Measurements from ENCODE around the gene ZNF275.

The ZNF275 gene

DNA sequence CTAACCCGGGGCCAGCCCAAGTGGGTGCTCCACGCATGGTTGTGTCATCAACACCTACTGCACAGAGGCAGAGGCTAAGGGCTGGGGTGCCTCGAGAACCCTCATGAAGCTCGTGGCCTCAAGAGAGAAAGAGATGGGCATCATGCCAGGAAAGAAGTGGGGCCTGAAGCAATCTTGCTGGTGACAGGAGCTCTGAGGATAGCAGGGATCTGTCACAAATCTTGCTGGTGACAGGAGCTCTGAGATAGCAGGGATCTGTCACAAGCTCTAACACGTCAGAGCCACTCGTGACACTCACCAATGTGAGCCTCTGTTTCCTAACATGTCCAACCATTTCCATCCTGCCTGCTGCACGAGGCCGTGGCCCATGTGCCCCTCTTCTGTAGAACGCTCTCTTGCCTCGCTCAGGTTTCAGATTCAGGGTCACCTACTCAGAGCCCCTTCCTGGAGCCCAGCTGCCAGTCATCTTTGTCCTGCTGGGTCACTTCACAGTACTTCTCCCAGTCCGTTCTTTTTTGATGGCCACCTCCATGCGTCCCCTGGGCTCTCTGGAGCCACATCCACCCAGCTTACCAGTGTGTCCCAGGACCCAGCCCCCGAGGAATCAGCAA, 46.1 kb downstream of the ZNF275 start:
- no peak overlapping the region for H2BK12ac ChIP-seq (ENCODE audit: low read length in 2 of 2)
- no peak overlapping the region for H4K8ac ChIP-seq (ENCODE audit: low read length)
- no peaks in the 10 kb centered on the region for H3K79me1 ChIP-seq (replicated peaks; ENCODE audit: low read length, poor library complexity, severe bottlenecking)
- no peak overlapping the region for H3K23ac ChIP-seq (ENCODE audit: low read length in 2 of 2)
- no peak overlapping the region for H3K4ac ChIP-seq (ENCODE audit: low read depth in 1 of 2, low read length in 2 of 2)
- H2BK120ac ChIP-seq (ENCODE audit: low read depth, low read length) = no peak overlapping the region
- no peak overlapping the region for H3K27ac ChIP-seq (ENCODE audit: low read length, poor library complexity, severe bottlenecking)
- H3K9ac ChIP-seq (ENCODE audit: low read length) = no peak overlapping the region
- H2AK5ac ChIP-seq (ENCODE audit: low read length, severe bottlenecking) = no peak overlapping the region
- no peaks in the 10 kb centered on the region for H3K36me3 ChIP-seq (ENCODE audit: control insufficient read depth in 1 of 2, insufficient read depth in 2 of 2, low read depth in 1 of 2, low read length in 2 of 2)
- H3K4me2 ChIP-seq (ENCODE audit: low read length, poor library complexity, severe bottlenecking) = no peak overlapping the region
- H3K14ac ChIP-seq (ENCODE audit: low read length in 2 of 2) = no peak overlapping the region
- H3K9me3 ChIP-seq (ENCODE audit: control insufficient read depth, low read length) = no peaks in the 10 kb centered on the region
- peak; percentile 35 for DNase-seq
- H2AFZ ChIP-seq (ENCODE audit: low read depth, low read length) = no peak overlapping the region
- H3K18ac ChIP-seq (ENCODE audit: low read depth in 1 of 2, low read length in 2 of 2) = no peak overlapping the region
- H4K91ac ChIP-seq (ENCODE audit: low read length) = no peak overlapping the region
- 77% methylated on average over 12 of the region's 13 CpGs for WGBS
- peaks cover 4% of the 10 kb centered on the region for H3K4me1 ChIP-seq (ENCODE audit: control insufficient read depth, insufficient read depth, low read depth, low read length)
- H3K27me3 ChIP-seq (ENCODE audit: control insufficient read depth in 1 of 2, insufficient read depth in 1 of 2, low read length in 2 of 2) = peaks cover 0 to 3% of the 10 kb centered on the region in 2 experiments
- H2BK15ac ChIP-seq (ENCODE audit: low read depth, poor library complexity, severe bottlenecking) = no peak overlapping the region
- no peak overlapping the region for H2BK5ac ChIP-seq (ENCODE audit: low read depth, low read length, poor library complexity, severe bottlenecking)
- H3K4me3 ChIP-seq (ENCODE audit: insufficient read depth in 1 of 2, low read depth in 1 of 2, low read length in 2 of 2) = no peak overlapping the region

DNA sequence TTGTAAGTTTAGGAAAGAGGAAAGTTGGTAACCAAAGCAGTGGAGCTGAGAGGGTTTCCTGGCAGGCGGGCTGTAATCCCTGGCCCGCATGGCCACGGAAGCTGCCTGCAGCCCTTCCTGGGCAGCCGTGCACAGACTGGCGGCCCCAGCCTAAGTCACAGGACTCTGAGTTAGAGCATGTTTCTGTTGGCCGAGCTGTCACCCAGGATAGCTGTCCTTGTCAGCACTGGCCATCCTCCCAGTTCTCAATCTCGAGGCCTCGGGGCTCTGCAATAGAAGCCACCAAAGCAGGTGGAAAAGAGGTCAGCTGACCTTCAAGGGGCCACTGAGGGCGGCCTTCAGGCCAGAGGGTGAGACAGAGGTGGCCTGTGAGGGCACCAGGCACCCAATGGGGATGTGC, 46.7 kb downstream of the ZNF275 start:
- Histone ChIP-seq H3K27me3 (ENCODE audit: control insufficient read depth in 1 of 2, insufficient read depth in 1 of 2, low read length in 2 of 2) (peaks cover 0 to under 1% of the 10 kb centered on the region in 2 experiments), H3K4me2 (ENCODE audit: low read length, poor library complexity, severe bottlenecking) (no peak overlapping the region), H2BK120ac (ENCODE audit: low read depth, low read length) (no peak overlapping the region), H3K9ac (ENCODE audit: low read length) (peak overlapping the region; percentile 90), H2AFZ (ENCODE audit: low read depth, low read length) (no peak overlapping the region), H3K27ac (ENCODE audit: low read length, poor library complexity, severe bottlenecking) (no peak overlapping the region), H3K4ac (ENCODE audit: low read depth in 1 of 2, low read length in 2 of 2) (no peak overlapping the region), H3K9me3 (ENCODE audit: control insufficient read depth, low read length) (no peaks in the 10 kb centered on the region), H3K23ac (ENCODE audit: low read length in 2 of 2) (no peak overlapping the region), H2BK12ac (ENCODE audit: low read length in 2 of 2) (no peak overlapping the region), H3K36me3 (ENCODE audit: control insufficient read depth in 1 of 2, insufficient read depth in 2 of 2, low read depth in 1 of 2, low read length in 2 of 2) (no peaks in the 10 kb centered on the region), H4K8ac (ENCODE audit: low read length) (no peak overlapping the region), H2BK5ac (ENCODE audit: low read depth, low read length, poor library complexity, severe bottlenecking) (no peak overlapping the region), H3K18ac (ENCODE audit: low read depth in 1 of 2, low read length in 2 of 2) (no peak overlapping the region), H2AK5ac (ENCODE audit: low read length, severe bottlenecking) (no peak overlapping the region), H2BK15ac (ENCODE audit: low read depth, poor library complexity, severe bottlenecking) (no peak overlapping the region), H4K91ac (ENCODE audit: low read length) (no peak overlapping the region), H3K79me1 (replicated peaks; ENCODE audit: low read length, poor library complexity, severe bottlenecking) (no peaks in the 10 kb centered on the region), H3K4me1 (ENCODE audit: control insufficient read depth, insufficient read depth, low read depth, low read length) (peaks cover 4% of the 10 kb centered on the region), H3K14ac (ENCODE audit: low read length in 2 of 2) (no peak overlapping the region), H3K4me3 (ENCODE audit: insufficient read depth in 1 of 2, low read depth in 1 of 2, low read length in 2 of 2) (no peak overlapping the region)
- DNase-seq = no peak
- 89% methylated on average over 9 of the region's 9 CpGs for WGBS

DNA sequence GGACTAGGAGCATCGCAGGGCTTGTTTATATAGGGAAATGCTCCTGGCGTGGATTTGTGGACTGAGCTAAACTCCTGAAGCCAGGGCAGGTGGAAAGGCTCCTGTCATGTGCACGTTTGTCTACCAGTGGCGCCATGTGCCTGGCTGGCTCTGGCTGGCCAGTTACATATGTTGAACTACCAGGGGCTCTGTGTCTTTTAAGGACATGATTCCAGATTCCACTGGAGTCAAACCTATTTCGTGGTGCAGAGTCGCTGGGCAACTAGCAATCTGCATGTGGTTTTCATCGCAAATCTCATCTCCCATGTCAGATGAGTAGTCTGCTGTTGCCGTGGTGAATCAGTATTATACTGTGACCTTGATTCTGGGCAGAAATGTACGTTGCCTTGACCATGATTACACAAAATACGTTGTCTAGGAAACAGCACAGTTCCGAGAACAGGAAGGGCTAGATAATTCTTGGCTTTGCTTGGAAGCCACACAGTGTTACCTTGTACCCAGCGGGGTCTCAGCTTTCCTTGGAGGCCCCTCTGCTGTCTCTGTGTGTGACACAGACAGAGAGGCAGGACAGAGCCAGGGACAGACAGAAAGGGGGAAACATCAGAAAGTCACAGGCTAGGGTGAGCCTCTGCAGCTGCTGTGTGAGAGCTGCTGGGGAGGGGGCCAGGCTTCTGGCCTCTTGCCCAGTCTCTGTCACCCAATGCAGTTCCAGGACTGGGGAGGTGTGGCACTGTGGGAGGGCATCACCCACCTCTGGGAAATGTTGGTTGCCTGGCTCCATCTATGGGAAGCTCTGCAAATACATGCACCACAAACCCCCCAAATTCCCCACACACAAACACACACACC, 48.0 kb downstream of the ZNF275 start:
- H3K18ac ChIP-seq (ENCODE audit: low read depth in 1 of 2, low read length in 2 of 2) = no peak overlapping the region
- peaks cover 0 to 11% of the 10 kb centered on the region in 2 experiments for H3K27me3 ChIP-seq (ENCODE audit: control insufficient read depth in 1 of 2, insufficient read depth in 1 of 2, low read length in 2 of 2)
- no peak overlapping the region for H3K4me2 ChIP-seq (ENCODE audit: low read length, poor library complexity, severe bottlenecking)
- H3K4ac ChIP-seq (ENCODE audit: low read depth in 1 of 2, low read length in 2 of 2) = no peak overlapping the region
- no peaks in the 10 kb centered on the region for H3K79me1 ChIP-seq (replicated peaks; ENCODE audit: low read length, poor library complexity, severe bottlenecking)
- no peaks in the 10 kb centered on the region for H3K36me3 ChIP-seq (ENCODE audit: control insufficient read depth in 1 of 2, insufficient read depth in 2 of 2, low read depth in 1 of 2, low read length in 2 of 2)
- H3K9me3 ChIP-seq (ENCODE audit: control insufficient read depth, low read length) = no peaks in the 10 kb centered on the region
- H4K8ac ChIP-seq (ENCODE audit: low read length) = no peak overlapping the region
- no peak overlapping the region for H3K23ac ChIP-seq (ENCODE audit: low read length in 2 of 2)
- no peak overlapping the region for H4K91ac ChIP-seq (ENCODE audit: low read length)
- H2AFZ ChIP-seq (ENCODE audit: low read depth, low read length) = no peak overlapping the region
- no peak overlapping the region for H2BK12ac ChIP-seq (ENCODE audit: low read length in 2 of 2)
- H3K9ac ChIP-seq (ENCODE audit: low read length) = peak overlapping the region; percentile 90
- H2BK5ac ChIP-seq (ENCODE audit: low read depth, low read length, poor library complexity, severe bottlenecking) = no peak overlapping the region
- no peak overlapping the region for H2BK120ac ChIP-seq (ENCODE audit: low read depth, low read length)
- 55% methylated on average over 12 of the region's 12 CpGs for WGBS
- H3K14ac ChIP-seq (ENCODE audit: low read length in 2 of 2) = no peak overlapping the region
- H2BK15ac ChIP-seq (ENCODE audit: low read depth, poor library complexity, severe bottlenecking) = no peak overlapping the region
- no peak overlapping the region for H3K27ac ChIP-seq (ENCODE audit: low read length, poor library complexity, severe bottlenecking)
- peak overlapping the region in 1 of 2 experiments; percentile 55 for H3K4me3 ChIP-seq (ENCODE audit: insufficient read depth in 1 of 2, low read depth in 1 of 2, low read length in 2 of 2)
- DNase-seq = peak; percentile 90
- H3K4me1 ChIP-seq (ENCODE audit: control insufficient read depth, insufficient read depth, low read depth, low read length) = peaks cover 4% of the 10 kb centered on the region
- H2AK5ac ChIP-seq (ENCODE audit: low read length, severe bottlenecking) = no peak overlapping the region

All from mesenchymal stem cell (in vitro differentiated cells and primary cell).